HG03039 (cell line): ENCODE results near the gene PAK1.

Experiments
- ATAC-seq: cut with Tn5 transposase; IDR thresholded peaks from one replicate; pipeline ENCODE4 v1.9.1; 2021; ENCODE audit warnings: mild to moderate bottlenecking, moderate library complexity; ENCODE audit not compliant: unreplicated experiment

PAK1 gene

GRCh38 chr11:77375107-77375506 lies 98.8 kb downstream of the PAK1 start:
- ATAC-seq = no peak

GRCh38 chr11:77374611-77375031 lies 99.3 kb downstream of the PAK1 start:
- ATAC-seq = no peak

DNA sequence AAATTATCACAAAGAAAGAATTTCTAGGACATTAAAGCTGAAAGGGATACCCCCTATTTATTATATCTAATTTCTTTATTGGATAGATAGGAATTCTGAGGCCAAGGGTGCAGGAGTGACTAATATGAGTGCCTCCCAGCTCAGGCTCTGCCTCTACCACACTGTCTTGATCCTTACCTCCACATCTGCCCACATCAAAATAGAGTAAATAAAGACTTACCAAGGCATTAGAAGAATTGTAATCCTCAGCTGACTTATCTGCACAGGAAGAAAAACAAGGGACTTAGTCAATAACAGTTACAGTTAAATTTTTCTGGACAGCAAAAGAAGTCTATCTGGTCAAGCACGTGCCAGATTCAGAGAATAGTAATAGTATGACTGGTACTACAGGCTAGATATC lies 99.8 kb downstream of the PAK1 start:
- no peak for ATAC-seq

GRCh38 chr11:77372726-77373125 lies 101.2 kb downstream of the PAK1 start:
- no peak for ATAC-seq

GRCh38 chr11:77371646-77372045 lies 102.2 kb downstream of the PAK1 start:
- no peak for ATAC-seq

GRCh38 chr11:77370217-77370616 lies 103.7 kb downstream of the PAK1 start:
- no peak for ATAC-seq

DNA sequence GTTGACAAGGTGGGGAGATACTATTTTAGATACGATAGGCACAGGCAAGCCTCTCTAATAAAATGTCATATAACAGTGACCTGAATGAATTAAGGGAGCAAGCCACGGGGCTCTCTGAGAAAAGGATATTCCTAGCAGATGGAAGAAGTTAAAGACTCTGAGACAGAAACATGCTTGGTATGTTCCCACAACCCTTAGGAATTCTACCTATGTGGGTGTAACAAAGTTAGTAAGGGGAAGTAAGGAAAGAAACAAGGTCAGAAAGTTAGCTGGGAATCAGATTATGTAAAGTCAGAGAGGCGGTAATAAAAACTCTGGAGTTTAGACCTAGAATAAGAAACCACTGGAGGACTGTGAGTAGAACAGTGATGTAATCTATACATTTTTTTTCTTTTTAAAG lies 112.7 kb downstream of the PAK1 start:
- no peak for ATAC-seq

DNA sequence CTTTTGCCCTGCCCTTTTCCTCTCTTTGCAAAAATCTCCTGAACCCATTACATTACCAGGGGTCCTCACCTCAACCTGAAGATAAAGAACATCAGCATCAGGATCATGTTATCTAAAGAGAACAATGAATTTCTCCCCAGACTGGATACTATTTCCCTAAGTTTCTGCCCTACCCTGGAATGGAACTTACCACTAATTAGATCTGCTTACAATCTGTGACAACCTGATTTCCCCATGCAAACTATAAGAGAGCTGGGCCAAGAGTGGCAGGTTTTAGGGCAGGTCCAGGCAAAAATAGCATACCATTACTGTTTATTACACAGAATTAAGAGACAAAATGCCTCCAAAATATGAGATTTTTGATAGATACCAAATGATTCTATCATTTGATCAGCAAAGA lies 114.4 kb downstream of the PAK1 start:
- ATAC-seq = no peak

GRCh38 chr11:77353131-77353530 lies 120.8 kb downstream of the PAK1 start:
- ATAC-seq = no peak

DNA sequence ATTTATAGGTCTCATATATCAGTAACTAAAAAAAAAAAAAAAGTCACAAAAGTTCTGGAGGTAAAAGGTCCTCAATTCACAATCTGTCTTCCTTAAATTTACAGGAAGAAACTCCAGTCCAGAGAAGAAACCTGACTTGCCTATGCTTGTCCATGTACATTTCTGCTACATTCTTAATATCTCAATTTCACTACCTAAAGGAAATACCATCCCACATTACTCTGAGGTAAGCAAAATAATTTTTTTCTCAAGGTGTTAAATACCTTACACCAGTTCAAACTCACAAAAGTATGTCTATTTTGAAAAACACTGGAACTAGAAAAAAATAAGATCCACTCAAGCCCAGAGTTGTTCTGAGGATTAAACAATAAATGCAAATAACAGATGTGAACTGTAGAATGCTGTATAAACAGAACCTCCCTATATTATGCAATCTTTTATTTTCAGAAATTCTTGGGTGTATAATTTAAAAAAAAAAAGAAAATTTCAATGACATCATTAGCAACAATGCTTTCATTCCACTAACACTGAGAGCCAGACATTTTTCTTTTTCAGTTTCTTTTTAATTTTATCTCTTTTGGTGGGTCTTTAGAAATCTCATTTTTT lies 122.5 kb downstream of the PAK1 start:
- ATAC-seq = no peak

GRCh38 chr11:77347948-77348347 lies 125.9 kb downstream of the PAK1 start:
- ATAC-seq = no peak

GRCh38 chr11:77346906-77347603 lies 126.8 kb downstream of the PAK1 start:
- ATAC-seq = no peak

DNA sequence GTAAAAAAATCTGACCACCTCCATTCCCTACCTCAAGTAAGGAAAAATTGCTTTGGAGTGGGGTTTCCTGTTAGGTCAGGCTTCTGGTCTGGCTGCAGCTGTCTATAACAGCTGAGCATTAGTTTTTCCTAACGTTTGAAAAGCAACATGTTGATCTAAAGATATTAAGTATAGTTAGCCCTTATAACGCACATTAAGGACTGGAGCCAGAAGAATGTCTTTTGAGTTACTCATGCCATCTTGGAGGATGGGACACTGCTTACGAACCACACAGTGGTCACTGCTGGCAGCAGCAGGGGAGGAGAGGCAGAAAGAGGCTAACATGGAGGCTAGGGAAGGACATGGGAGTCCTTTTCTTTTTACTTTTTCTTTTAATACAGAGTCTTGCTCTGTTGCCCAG lies 128.3 kb downstream of the PAK1 start:
- no peak for ATAC-seq

- ATAC-seq = no peak
Measured at GRCh38 chr11:77340501-77340900, 133.4 kb downstream of the PAK1 start.

GRCh38 chr11:77332259-77332658 lies 141.6 kb downstream of the PAK1 start:
- no peak for ATAC-seq

DNA sequence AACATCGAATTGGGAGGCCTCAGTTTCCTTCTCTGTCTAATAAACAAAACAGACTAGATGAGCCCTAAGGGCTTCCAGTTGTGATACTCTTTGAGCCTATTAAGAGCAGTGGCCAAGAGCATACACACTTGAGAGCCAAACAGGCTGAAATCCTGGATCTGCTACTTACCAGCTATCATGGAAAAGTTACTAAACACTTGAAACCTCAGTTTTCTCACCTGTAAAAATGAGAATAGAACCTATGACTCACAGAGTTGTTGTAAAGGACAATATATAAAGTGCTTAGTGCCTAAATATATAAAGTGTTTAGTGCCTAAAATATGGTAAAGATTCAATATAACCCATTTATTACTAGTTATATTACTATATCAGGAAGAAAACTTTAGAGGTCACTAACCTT lies 148.7 kb downstream of the PAK1 start:
- ATAC-seq = no peak

- no peak for ATAC-seq
Measured at GRCh38 chr11:77324508-77324907, 149.4 kb downstream of the PAK1 start.

DNA sequence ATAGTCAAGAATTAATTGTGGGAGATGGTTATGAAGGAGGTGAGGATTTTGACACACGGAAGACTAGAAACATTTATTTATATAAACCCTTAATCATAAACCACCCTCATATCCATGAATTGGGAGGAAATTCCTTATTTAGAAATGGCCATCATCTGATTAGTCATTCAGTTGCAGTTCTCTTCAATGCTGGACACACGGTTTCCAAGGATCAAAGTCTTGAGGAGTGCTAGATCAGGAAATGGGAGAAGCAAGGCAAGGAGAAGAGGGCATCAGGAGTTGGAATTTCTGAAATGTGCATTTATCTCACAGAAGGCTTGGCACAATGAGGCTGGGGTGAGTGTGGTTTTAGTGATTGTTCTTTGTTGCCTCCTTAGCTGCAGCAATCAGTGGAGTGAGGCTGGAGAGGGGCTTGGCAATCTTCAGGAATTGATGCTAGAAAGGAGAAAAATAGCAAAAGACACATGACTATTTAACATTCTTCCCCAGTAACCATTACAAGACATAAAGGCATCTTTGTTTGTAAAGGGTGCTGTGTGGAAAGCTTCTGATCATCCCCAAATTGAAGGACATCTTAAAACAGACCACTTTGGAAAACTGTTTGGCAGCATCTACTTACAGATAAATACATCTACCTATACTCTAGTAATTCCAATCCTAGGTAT lies 150.8 kb downstream of the PAK1 start:
- ATAC-seq = no peak

DNA sequence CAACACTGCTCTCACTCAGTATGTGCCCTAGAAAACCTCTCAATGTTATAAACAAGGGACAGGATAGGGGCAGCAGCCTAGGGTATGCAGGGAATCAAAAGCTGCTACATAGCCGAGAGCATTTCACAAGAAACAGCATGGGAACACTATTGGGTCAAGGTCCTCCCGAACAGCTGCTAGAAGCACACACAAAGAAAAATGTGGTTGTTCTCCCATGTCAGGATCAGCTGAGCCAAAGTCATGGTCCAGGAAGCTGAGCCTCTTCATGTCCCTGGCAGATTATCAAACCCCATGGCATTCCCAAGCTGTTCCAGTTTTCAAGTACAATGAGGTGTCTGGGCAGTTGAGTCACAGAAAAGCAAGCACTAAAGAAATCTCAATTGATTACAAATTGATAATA lies 151.4 kb downstream of the PAK1 start:
- no peak for ATAC-seq

DNA sequence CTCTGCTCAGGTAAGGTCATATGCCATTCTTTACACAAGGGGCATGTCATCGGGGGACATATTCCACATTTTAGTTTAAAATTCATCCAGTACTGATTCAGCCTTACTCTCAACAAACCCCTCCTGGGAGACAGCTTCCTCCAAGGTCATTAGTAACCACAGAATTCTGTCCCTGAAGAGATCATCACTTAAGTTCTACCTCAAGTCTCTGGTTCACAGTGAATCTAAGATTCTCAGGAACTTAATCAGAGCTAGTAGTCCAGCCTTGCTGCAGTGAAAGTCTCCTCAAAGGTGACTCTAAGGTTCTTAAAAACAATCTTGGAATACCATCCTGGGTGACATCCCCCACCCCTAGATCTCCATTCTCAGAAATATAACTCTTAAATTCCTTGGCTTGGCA lies 153.5 kb downstream of the PAK1 start:
- no peak for ATAC-seq

DNA sequence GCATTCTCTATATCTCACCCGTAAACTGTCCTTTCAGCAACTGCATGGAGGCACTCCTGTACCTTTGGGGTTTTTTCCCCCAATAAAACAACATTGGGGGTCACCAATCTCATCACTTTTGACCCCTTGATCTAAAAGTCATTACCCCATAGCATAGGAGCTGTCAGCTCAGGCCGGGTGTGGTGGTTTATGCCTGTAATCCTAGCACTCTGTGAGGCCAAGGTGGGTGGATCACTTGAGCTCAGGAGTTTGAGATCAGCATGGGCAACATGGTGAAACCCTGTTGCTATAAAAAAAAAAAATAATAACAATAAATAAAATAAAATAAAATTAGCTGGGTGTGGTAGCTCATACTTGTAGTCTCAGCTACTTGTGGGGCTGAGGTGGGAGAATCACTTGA lies 155.3 kb downstream of the PAK1 start:
- ATAC-seq = no peak

DNA sequence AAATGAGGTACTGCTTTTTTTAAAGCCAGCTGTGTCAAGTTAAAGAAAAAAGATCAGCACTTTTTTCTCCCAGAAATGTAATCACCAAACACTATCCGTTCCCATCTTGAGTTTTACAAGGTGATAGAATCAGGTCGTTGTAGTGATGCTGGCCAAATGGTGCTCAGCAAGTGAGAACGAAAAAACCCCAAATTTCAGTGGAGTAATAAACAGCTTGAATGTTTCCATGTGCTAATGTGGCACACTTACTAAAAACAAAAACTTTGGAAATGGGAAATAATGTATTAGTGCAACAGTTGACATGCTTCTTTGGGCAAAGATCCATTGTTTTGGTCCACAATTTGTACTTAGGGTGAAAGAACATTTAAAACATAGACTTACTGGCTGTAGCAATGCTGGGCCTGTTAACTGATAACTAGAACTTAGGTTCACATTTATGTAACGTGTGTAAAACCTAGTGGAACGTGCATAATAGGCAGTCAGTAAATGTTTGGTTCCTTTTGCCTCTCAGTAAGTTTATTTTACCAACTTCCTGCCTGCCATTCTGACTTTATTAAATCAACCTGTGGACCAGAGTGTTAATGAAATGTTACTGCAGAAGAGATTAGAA lies 157.1 kb downstream of the PAK1 start:
- ATAC-seq = no peak
